ENCODE results near the gene KIF1C.

DNA sequence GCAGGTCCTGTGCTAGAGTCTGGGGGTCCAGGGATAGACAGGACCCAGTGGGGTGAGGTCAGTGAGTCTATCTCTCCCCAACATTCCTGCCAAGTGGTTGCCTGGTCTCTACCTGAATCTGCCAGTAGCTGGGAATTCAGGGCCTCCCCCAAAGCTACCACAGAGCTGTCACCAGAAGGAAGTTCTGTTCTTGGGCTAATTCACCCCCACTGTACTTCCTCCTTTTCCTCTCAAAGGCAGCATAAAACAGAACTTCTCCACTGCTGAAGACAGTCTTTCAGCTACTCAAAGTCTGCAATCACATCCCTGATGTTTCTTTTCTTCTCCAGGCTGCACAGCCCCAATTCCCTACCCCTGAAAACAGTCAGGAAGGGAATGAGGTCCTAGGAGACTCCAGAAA is 19.0 kb upstream of the KIF1C start:
- TF ChIP-seq, protein P1, sequence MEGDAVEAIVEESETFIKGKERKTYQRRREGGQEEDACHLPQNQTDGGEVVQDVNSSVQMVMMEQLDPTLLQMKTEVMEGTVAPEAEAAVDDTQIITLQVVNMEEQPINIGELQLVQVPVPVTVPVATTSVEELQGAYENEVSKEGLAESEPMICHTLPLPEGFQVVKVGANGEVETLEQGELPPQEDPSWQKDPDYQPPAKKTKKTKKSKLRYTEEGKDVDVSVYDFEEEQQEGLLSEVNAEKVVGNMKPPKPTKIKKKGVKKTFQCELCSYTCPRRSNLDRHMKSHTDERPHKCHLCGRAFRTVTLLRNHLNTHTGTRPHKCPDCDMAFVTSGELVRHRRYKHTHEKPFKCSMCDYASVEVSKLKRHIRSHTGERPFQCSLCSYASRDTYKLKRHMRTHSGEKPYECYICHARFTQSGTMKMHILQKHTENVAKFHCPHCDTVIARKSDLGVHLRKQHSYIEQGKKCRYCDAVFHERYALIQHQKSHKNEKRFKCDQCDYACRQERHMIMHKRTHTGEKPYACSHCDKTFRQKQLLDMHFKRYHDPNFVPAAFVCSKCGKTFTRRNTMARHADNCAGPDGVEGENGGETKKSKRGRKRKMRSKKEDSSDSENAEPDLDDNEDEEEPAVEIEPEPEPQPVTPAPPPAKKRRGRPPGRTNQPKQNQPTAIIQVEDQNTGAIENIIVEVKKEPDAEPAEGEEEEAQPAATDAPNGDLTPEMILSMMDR (IDR thresholded peaks at IDR 0.05): no peak
- TF ChIP-seq MXD4 (CRISPR knock-in tag; IDR thresholded peaks at IDR 0.05; ENCODE audit: borderline replicate concordance): no peak
- TF ChIP-seq, protein P2, sequence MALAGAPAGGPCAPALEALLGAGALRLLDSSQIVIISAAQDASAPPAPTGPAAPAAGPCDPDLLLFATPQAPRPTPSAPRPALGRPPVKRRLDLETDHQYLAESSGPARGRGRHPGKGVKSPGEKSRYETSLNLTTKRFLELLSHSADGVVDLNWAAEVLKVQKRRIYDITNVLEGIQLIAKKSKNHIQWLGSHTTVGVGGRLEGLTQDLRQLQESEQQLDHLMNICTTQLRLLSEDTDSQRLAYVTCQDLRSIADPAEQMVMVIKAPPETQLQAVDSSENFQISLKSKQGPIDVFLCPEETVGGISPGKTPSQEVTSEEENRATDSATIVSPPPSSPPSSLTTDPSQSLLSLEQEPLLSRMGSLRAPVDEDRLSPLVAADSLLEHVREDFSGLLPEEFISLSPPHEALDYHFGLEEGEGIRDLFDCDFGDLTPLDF (CRISPR knock-in tag; IDR thresholded peaks at IDR 0.05): no peak
- no peak for TF ChIP-seq IRF2 (CRISPR knock-in tag; IDR thresholded peaks at IDR 0.05; ENCODE audit: borderline replicate concordance, low read depth)
- TF ChIP-seq ZNF138 (CRISPR knock-in tag; conservative IDR thresholded peaks at IDR 0.05): no peak
- no peak for TF ChIP-seq ZNF423 (CRISPR knock-in tag; IDR thresholded peaks at IDR 0.05)
- no peak for TF ChIP-seq JUN (CRISPR knock-in tag; IDR thresholded peaks at IDR 0.05)
- TF ChIP-seq, protein P3, sequence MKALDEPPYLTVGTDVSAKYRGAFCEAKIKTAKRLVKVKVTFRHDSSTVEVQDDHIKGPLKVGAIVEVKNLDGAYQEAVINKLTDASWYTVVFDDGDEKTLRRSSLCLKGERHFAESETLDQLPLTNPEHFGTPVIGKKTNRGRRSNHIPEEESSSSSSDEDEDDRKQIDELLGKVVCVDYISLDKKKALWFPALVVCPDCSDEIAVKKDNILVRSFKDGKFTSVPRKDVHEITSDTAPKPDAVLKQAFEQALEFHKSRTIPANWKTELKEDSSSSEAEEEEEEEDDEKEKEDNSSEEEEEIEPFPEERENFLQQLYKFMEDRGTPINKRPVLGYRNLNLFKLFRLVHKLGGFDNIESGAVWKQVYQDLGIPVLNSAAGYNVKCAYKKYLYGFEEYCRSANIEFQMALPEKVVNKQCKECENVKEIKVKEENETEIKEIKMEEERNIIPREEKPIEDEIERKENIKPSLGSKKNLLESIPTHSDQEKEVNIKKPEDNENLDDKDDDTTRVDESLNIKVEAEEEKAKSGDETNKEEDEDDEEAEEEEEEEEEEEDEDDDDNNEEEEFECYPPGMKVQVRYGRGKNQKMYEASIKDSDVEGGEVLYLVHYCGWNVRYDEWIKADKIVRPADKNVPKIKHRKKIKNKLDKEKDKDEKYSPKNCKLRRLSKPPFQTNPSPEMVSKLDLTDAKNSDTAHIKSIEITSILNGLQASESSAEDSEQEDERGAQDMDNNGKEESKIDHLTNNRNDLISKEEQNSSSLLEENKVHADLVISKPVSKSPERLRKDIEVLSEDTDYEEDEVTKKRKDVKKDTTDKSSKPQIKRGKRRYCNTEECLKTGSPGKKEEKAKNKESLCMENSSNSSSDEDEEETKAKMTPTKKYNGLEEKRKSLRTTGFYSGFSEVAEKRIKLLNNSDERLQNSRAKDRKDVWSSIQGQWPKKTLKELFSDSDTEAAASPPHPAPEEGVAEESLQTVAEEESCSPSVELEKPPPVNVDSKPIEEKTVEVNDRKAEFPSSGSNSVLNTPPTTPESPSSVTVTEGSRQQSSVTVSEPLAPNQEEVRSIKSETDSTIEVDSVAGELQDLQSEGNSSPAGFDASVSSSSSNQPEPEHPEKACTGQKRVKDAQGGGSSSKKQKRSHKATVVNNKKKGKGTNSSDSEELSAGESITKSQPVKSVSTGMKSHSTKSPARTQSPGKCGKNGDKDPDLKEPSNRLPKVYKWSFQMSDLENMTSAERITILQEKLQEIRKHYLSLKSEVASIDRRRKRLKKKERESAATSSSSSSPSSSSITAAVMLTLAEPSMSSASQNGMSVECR (CRISPR knock-in tag; IDR thresholded peaks at IDR 0.05; ENCODE audit: borderline replicate concordance): no peak
- TF ChIP-seq ZNF121 (CRISPR knock-in tag; IDR thresholded peaks at IDR 0.05): no peak
- TF ChIP-seq ELF4 (CRISPR knock-in tag; IDR thresholded peaks at IDR 0.05; ENCODE audit: low read depth): no peak
- TF ChIP-seq ESRRA (CRISPR knock-in tag; IDR thresholded peaks at IDR 0.05; ENCODE audit: borderline replicate concordance): no peak

Measured in WTC11 (cell line).